ENCODE results near the gene ABCB8.

The ABCB8 gene

GRCh38 chr7:151031011-151031410 is 2.8 kb downstream of the ABCB8 start:
- Histone ChIP-seq H3K4me1 (ENCODE audit: insufficient read depth, poor library complexity, severe bottlenecking) (peaks cover 14% of the 10 kb centered on the region), H3K27me3 (ENCODE audit: insufficient read depth, poor library complexity, severe bottlenecking) (no peaks in the 10 kb centered on the region), H3K4me3 (ENCODE audit: severe bottlenecking) (no peak overlapping the region), H3K9me3 (ENCODE audit: severe bottlenecking) (no peaks in the 10 kb centered on the region), H3K36me3 (ENCODE audit: low read depth) (no peaks in the 10 kb centered on the region), H3K27ac (ENCODE audit: poor library complexity, severe bottlenecking) (no peak overlapping the region)
- ATAC-seq (ENCODE audit: low read depth) (no peak), DNase-seq (ENCODE audit: low spot score) (no peak)
- no peak for TF ChIP-seq CTCF (IDR thresholded peaks at IDR 0.05; ENCODE audit: poor library complexity, severe bottlenecking)

- Histone ChIP-seq H3K4me1 (ENCODE audit: insufficient read depth, poor library complexity, severe bottlenecking) (no peaks in the 10 kb centered on the region), H3K27ac (ENCODE audit: poor library complexity, severe bottlenecking) (no peak overlapping the region), H3K27me3 (ENCODE audit: insufficient read depth, poor library complexity, severe bottlenecking) (no peaks in the 10 kb centered on the region), H3K9me3 (ENCODE audit: severe bottlenecking) (no peaks in the 10 kb centered on the region), H3K36me3 (ENCODE audit: low read depth) (no peaks in the 10 kb centered on the region), H3K4me3 (ENCODE audit: severe bottlenecking) (no peak overlapping the region)
- no peak for TF ChIP-seq CTCF (IDR thresholded peaks at IDR 0.05; ENCODE audit: poor library complexity, severe bottlenecking)
- ATAC-seq (ENCODE audit: low read depth), result no peak
- DNase-seq (ENCODE audit: low spot score), result no peak
Measured at GRCh38 chr7:151032936-151033863, 5.0 kb downstream of the ABCB8 start.

GRCh38 chr7:151033864-151034249 is 5.6 kb downstream of the ABCB8 start:
- H3K27ac ChIP-seq (ENCODE audit: poor library complexity, severe bottlenecking), result no peak overlapping the region
- H3K9me3 ChIP-seq (ENCODE audit: severe bottlenecking), result no peaks in the 10 kb centered on the region
- DNase-seq (ENCODE audit: low spot score) (no peak), ATAC-seq (ENCODE audit: low read depth) (no peak)
- TF ChIP-seq CTCF (IDR thresholded peaks at IDR 0.05; ENCODE audit: poor library complexity, severe bottlenecking), result no peak
- H3K4me3 ChIP-seq (ENCODE audit: severe bottlenecking), result no peak overlapping the region
- no peaks in the 10 kb centered on the region for H3K27me3 ChIP-seq (ENCODE audit: insufficient read depth, poor library complexity, severe bottlenecking)
- H3K4me1 ChIP-seq (ENCODE audit: insufficient read depth, poor library complexity, severe bottlenecking), result peaks cover 4% of the 10 kb centered on the region
- H3K36me3 ChIP-seq (ENCODE audit: low read depth), result no peaks in the 10 kb centered on the region

GRCh38 chr7:151034312-151035025 is 6.2 kb downstream of the ABCB8 start:
- no peak overlapping the region for H3K27ac ChIP-seq (ENCODE audit: poor library complexity, severe bottlenecking)
- H3K4me3 ChIP-seq (ENCODE audit: severe bottlenecking), result no peak overlapping the region
- TF ChIP-seq CTCF (IDR thresholded peaks at IDR 0.05; ENCODE audit: poor library complexity, severe bottlenecking), result no peak
- peaks cover 10% of the 10 kb centered on the region for H3K4me1 ChIP-seq (ENCODE audit: insufficient read depth, poor library complexity, severe bottlenecking)
- no peak for ATAC-seq (ENCODE audit: low read depth)
- no peaks in the 10 kb centered on the region for H3K9me3 ChIP-seq (ENCODE audit: severe bottlenecking)
- no peaks in the 10 kb centered on the region for H3K36me3 ChIP-seq (ENCODE audit: low read depth)
- no peak for DNase-seq (ENCODE audit: low spot score)
- no peaks in the 10 kb centered on the region for H3K27me3 ChIP-seq (ENCODE audit: insufficient read depth, poor library complexity, severe bottlenecking)
